Stimulated activated CD8-positive, alpha-beta memory T cell treated with anti-CD3 and anti-CD28 coated beads, Interleukin-15, amount 100 ng/mL, for 48 hours (primary cell): ENCODE data around the gene ATOH8.
"Not testable (repeated sequence)": the region's sequence is repeated elsewhere in the genome, so short reads cannot be mapped to it uniquely, and the experiment has no call there.

ENCODE experiments used
- DNase-seq, 2 donors: peaks; one replicate each; pipeline ENCODE4 v3.0.0-alpha.2; 2020; ENCODE audit warnings: low read depth in 2 of 2

Gene ATOH8

GRCh38 chr2:85753525-85754312 is at the start of gene ATOH8:
Gene ATOH8 (plus strand): TSS chr2:85753991. CDS start chr2:85754190, 199 bp downstream.
- DNase-seq = no peak

- no peak for DNase-seq
These were observed 49.8 kb upstream of the ATOH8 start for GRCh38 chr2:85704038-85704437.

GRCh38 chr2:85704800-85705679 is 48.8 kb upstream of the ATOH8 start:
- no peak for DNase-seq

GRCh38 chr2:85705680-85706039 is 48.1 kb upstream of the ATOH8 start:
- DNase-seq = no peak

GRCh38 chr2:85706063-85706462 is 47.7 kb upstream of the ATOH8 start:
- DNase-seq = no peak

GRCh38 chr2:85706599-85707296 is 47.0 kb upstream of the ATOH8 start:
- DNase-seq = no peak

GRCh38 chr2:85707304-85707703 is 46.5 kb upstream of the ATOH8 start:
- DNase-seq = peak; percentile 31 to 34

- DNase-seq = no peak
These were observed 45.1 kb upstream of the ATOH8 start for GRCh38 chr2:85708641-85709040.

- no peak for DNase-seq
These were observed 44.4 kb upstream of the ATOH8 start for GRCh38 chr2:85709401-85709811.

GRCh38 chr2:85710687-85711577 is 42.9 kb upstream of the ATOH8 start:
- DNase-seq = no peak

- no peak for DNase-seq
These were observed 42.2 kb upstream of the ATOH8 start for GRCh38 chr2:85711578-85712060.

GRCh38 chr2:85712336-85712735 is 41.5 kb upstream of the ATOH8 start:
- no peak for DNase-seq

- DNase-seq = no peak
These were observed 40.8 kb upstream of the ATOH8 start for GRCh38 chr2:85712849-85713612.

GRCh38 chr2:85713836-85714235 is 40.0 kb upstream of the ATOH8 start:
- DNase-seq = no peak

- not testable (repeated sequence) for DNase-seq
These were observed 39.4 kb upstream of the ATOH8 start for GRCh38 chr2:85714421-85714820.

- no peak for DNase-seq
These were observed 39.0 kb upstream of the ATOH8 start for GRCh38 chr2:85714841-85715240.

- no peak for DNase-seq
These were observed 37.4 kb upstream of the ATOH8 start for GRCh38 chr2:85716346-85716914.

GRCh38 chr2:85717308-85718008 is 36.3 kb upstream of the ATOH8 start:
- DNase-seq = no peak

GRCh38 chr2:85718009-85718391 is 35.8 kb upstream of the ATOH8 start:
- no peak for DNase-seq
